ENCODE data around the gene ANLN.
"Not testable (repeated sequence)": the region's sequence is repeated elsewhere in the genome, so short reads cannot be mapped to it uniquely, and the experiment has no call there.

Gene ANLN

GRCh38 chr7:36473454-36474282 lies 84.0 kb downstream of the ANLN start:
- peak; percentile 32 for DNase-seq

GRCh38 chr7:36474283-36475010 lies 84.8 kb downstream of the ANLN start:
- DNase-seq, result no peak

GRCh38 chr7:36475011-36475342 lies 85.3 kb downstream of the ANLN start:
- DNase-seq, result no peak

GRCh38 chr7:36475381-36475780 lies 85.7 kb downstream of the ANLN start:
- no peak for DNase-seq

GRCh38 chr7:36478745-36479144 lies 89.1 kb downstream of the ANLN start:
- peak; percentile 38 for DNase-seq

GRCh38 chr7:36483853-36484252 lies 94.2 kb downstream of the ANLN start:
- DNase-seq, result not testable (repeated sequence)

GRCh38 chr7:36484265-36484664 lies 94.6 kb downstream of the ANLN start:
- no peak for DNase-seq

- no peak for DNase-seq
These were observed 96.7 kb downstream of the ANLN start for GRCh38 chr7:36486336-36486735.

- DNase-seq, result peak; percentile 69
These were observed 98.2 kb downstream of the ANLN start for GRCh38 chr7:36487756-36488336.

- not testable (repeated sequence) for DNase-seq
These were observed 99.0 kb downstream of the ANLN start for GRCh38 chr7:36488672-36489071.

- DNase-seq, result no peak
These were observed 100.8 kb downstream of the ANLN start for GRCh38 chr7:36490419-36490830.

- DNase-seq, result no peak
These were observed 101.7 kb downstream of the ANLN start for GRCh38 chr7:36491317-36491716.

- no peak for DNase-seq
These were observed 106.9 kb downstream of the ANLN start for GRCh38 chr7:36496576-36496975.

GRCh38 chr7:36497176-36497575 lies 107.5 kb downstream of the ANLN start:
- DNase-seq, result not testable (repeated sequence)

GRCh38 chr7:36497775-36498174 lies 108.1 kb downstream of the ANLN start:
- no peak for DNase-seq

Measured in inflammatory macrophage treated with lipopolysaccharide for 4 hours (primary cell).